BLaER1 (cell line): ENCODE results near the gene NFKB2.

ENCODE experiments used
- H3K27ac ChIP-seq: shearing (Covaris generic); formaldehyde crosslinking; 2 replicates; pipeline ENCODE4 v1.8.1; 2022
- H3K27me3 ChIP-seq: shearing (Covaris generic); formaldehyde crosslinking; 2 replicates; pipeline ENCODE4 v1.8.1; 2022
- H3K36me3 ChIP-seq: shearing (Covaris generic); formaldehyde crosslinking; 2 replicates; pipeline ENCODE4 v1.8.1; 2022
- H3K4me1 ChIP-seq: shearing (Covaris generic); formaldehyde crosslinking; 2 replicates; pipeline ENCODE4 v1.8.1; 2022
- H3K4me2 ChIP-seq: shearing (Covaris generic); formaldehyde crosslinking; 2 replicates; pipeline ENCODE4 v1.8.1; 2022
- H3K4me3 ChIP-seq: shearing (Covaris generic); formaldehyde crosslinking; 2 replicates; pipeline ENCODE4 v1.8.1; 2022
- H3K9ac ChIP-seq: shearing (Covaris generic); formaldehyde crosslinking; 2 replicates; pipeline ENCODE4 v1.8.1; 2022
- H3K9me3 ChIP-seq: shearing (Covaris generic); formaldehyde crosslinking; 2 replicates; pipeline ENCODE4 v1.8.1; 2022
- H4K20me1 ChIP-seq: shearing (Covaris generic); formaldehyde crosslinking; 2 replicates; pipeline ENCODE4 v1.8.1; 2022
- Cebpa-rat ChIP-seq: shearing (Covaris generic); IDR thresholded peaks from 2 replicates; pipeline ENCODE4 v1.8.1; 2022

The NFKB2 gene

DNA sequence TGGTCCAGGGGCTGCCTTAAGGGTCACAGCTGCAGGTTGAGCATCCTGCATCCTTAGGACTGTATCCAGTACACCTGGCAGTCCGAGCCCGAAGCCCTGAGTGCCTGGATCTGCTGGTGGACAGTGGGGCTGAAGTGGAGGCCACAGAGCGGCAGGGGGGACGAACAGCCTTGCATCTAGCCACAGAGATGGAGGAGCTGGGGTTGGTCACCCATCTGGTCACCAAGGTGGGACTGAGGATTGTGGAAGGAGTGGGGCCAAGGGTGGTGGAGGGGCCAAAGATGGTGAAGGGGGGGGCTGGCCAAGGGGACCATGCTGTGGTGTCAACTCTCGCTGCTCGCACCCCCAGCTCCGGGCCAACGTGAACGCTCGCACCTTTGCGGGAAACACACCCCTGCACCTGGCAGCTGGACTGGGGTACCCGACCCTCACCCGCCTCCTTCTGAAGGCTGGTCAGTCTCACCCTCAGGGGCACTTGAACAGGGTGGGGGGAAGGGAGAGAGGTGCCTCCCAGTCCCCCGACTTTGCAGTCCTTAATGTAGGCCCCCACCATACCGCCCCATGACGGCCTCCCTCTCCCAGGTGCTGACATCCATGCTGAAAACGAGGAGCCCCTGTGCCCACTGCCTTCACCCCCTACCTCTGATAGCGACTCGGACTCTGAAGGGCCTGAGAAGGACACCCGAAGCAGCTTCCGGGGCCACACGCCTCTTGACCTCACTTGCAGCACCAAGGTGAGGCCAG, 5.3 kb downstream of the NFKB2 start:
- Histone ChIP-seq H3K36me3 (peaks cover 38% of the 10 kb centered on the region), H4K20me1 (0 out of 2 replicates have a peak, but pooled peaks cover 10% of the 10 kb centered on the region)

DNA sequence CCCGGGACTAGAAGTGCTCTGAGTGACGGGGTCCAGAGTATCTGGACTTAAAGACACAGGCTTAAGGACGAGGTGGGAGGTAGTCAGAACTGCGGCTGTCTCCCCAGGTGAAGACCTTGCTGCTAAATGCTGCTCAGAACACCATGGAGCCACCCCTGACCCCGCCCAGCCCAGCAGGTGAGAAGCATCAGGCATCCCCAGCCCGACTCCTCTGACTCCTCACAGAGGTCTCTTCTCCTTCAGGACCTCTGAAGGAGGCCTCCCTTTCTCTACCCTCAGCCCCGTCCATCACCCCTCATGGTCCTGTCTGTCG, 5.8 kb downstream of the NFKB2 start:
- H3K4me2 ChIP-seq, result no peak overlapping the region
- peaks cover 23% of the 10 kb centered on the region for H3K4me1 ChIP-seq
- no peaks in the 10 kb centered on the region for H3K27me3 ChIP-seq
- no peak for TF ChIP-seq Cebpa-rat
- no peak overlapping the region for H3K27ac ChIP-seq
- no peak overlapping the region for H3K9ac ChIP-seq
- no peaks in the 10 kb centered on the region for H3K9me3 ChIP-seq
- no peak overlapping the region for H3K4me3 ChIP-seq
- H3K36me3 ChIP-seq, result peaks cover 38% of the 10 kb centered on the region
- H4K20me1 ChIP-seq, result 0 out of 2 replicates have a peak, but pooled peaks cover 5% of the 10 kb centered on the region

More for the DNA sequence above, 5.3 kb downstream of the NFKB2 start:
- H3K27me3 ChIP-seq, result no peaks in the 10 kb centered on the region
- no peak overlapping the region for H3K9ac ChIP-seq
- no peak overlapping the region for H3K4me2 ChIP-seq
- TF ChIP-seq Cebpa-rat, result no peak
- no peaks in the 10 kb centered on the region for H3K9me3 ChIP-seq
- H3K27ac ChIP-seq, result no peak overlapping the region
- H3K4me3 ChIP-seq, result no peak overlapping the region
- H3K4me1 ChIP-seq, result peaks cover 29% of the 10 kb centered on the region

DNA sequence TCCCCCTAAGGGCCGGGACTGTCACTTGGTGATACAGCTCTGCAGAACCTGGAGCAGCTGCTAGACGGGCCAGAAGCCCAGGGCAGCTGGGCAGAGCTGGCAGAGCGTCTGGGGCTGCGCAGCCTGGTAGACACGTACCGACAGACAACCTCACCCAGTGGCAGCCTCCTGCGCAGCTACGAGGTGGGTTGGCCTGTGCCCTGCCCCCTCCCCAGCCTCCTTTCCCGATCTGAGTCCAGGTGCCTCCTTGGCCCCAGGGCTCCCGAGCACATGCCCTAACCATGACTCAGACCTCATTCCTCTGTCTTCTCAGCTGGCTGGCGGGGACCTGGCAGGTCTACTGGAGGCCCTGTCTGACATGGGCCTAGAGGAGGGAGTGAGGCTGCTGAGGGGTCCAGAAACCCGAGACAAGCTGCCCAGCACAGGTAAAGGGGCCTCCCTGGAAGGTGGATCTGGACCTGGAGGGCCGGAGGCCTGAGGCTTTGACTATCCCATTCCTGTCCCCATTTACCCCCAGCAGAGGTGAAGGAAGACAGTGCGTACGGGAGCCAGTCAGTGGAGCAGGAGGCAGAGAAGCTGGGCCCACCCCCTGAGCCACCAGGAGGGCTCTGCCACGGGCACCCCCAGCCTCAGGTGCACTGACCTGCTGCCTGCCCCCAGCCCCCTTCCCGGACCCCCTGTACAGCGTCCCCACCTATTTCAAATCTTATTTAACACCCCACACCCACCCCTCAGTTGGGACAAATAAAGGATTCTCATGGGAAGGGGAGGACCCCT, 6.4 kb downstream of the NFKB2 start:
- H3K9me3 ChIP-seq, result no peaks in the 10 kb centered on the region
- peaks cover 17% of the 10 kb centered on the region for H3K4me1 ChIP-seq
- no peaks in the 10 kb centered on the region for H4K20me1 ChIP-seq
- no peak overlapping the region for H3K4me3 ChIP-seq
- no peak for TF ChIP-seq Cebpa-rat
- no peak overlapping the region for H3K27ac ChIP-seq
- no peak overlapping the region for H3K9ac ChIP-seq
- H3K27me3 ChIP-seq, result no peaks in the 10 kb centered on the region
- H3K36me3 ChIP-seq, result peaks cover 33% of the 10 kb centered on the region
- no peak overlapping the region for H3K4me2 ChIP-seq

DNA sequence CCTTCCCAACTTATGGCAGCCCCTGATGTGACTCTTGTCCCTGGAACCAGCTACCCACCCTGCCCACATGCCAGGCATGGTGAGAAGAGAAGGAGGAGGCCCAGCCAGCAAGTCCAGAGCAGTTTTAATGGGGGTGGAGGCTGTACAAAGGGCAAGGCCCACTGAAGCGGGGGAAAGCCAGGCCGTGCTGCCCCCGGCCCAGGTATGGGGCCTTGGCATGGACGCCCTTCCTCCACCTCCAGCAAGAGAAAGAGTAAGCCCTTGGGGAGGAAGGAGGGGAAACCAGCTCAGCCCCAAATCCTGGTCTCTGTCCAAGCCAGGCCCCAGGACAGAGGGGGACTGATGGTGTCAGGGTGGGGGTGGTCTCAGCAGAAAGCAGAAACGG, 7.0 kb downstream of the NFKB2 start:
- Histone ChIP-seq H3K4me2 (no peak overlapping the region), H3K27ac (no peak overlapping the region), H3K27me3 (peaks cover 4% of the 10 kb centered on the region), H3K4me3 (no peak overlapping the region), H3K9me3 (no peaks in the 10 kb centered on the region), H3K4me1 (peaks cover 16% of the 10 kb centered on the region), H3K36me3 (peaks cover 30% of the 10 kb centered on the region), H3K9ac (no peak overlapping the region), H4K20me1 (no peaks in the 10 kb centered on the region)
- TF ChIP-seq Cebpa-rat, result no peak

DNA sequence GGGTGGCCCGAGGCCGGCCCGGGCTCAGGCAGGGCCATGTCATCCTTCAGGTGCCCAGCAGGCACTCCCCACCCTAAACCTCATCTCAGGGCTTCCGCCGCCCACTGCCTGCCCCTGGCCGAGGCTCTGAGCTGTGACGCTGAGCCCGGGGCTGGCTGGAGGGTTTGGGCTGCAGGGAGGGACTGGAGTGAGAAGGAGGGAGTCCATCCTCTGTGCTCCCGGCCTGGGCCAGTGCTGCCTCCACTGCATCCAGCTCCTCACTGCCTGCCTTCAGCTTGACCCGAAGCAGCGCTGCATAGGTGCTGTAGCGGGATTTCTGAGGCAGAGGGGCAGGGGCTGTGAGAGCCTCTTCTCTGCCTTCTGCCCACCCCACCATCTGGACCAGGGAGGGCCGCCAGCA, 7.6 kb downstream of the NFKB2 start:
- Histone ChIP-seq H3K27me3 (peaks cover 10% of the 10 kb centered on the region), H3K36me3 (peaks cover 24% of the 10 kb centered on the region), H3K27ac (no peak overlapping the region), H3K9ac (no peak overlapping the region), H3K9me3 (no peaks in the 10 kb centered on the region), H3K4me1 (peaks cover 16% of the 10 kb centered on the region), H4K20me1 (no peaks in the 10 kb centered on the region), H3K4me2 (no peak overlapping the region), H3K4me3 (no peak overlapping the region)
- TF ChIP-seq Cebpa-rat, result no peak

DNA sequence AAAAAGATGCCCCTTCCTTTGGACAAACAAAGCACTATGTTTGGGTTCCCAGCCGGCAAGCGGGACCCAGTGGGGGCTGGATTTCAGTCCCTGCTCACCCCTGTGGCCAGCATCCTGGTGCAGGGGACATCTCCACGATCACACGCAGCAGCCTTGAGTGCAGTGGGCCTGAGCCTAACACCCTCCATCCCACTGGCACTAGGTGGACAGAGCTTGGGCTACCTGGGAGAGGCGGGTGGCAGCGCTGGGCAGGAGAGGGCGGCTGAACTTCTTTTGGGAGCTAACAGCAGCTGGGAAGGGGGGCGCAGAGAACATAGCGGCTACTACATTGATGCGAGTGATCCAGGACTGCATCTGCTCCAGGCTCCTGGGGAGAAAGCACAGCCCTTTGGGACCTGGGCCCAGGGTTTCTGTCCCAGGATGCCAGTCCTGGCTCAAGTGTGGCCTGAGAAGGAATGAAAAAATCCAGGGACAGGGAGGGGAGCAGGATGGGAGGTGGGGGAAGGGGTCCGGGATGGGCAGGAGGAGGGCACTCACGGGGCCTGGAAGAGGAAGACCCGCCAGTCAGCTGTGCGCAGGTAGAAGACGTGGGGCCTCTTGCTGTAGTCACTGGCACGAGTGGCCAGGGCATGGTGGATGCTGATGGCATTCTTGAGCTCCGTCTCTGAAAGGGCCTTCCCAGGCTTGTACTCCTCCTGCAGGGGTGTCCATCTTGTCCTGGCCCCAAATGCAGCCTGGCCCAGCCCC, 9.0 kb downstream of the NFKB2 start:
- H3K4me1 ChIP-seq, result peaks cover 7% of the 10 kb centered on the region
- no peak overlapping the region for H3K27ac ChIP-seq
- peaks cover 18% of the 10 kb centered on the region; the same call in 1 of the 2 replicates for H3K36me3 ChIP-seq
- H3K4me2 ChIP-seq, result no peak overlapping the region
- no peak overlapping the region for H3K4me3 ChIP-seq
- H3K9ac ChIP-seq, result no peak overlapping the region
- peaks cover 24% of the 10 kb centered on the region for H3K27me3 ChIP-seq
- no peak for TF ChIP-seq Cebpa-rat
- no peaks in the 10 kb centered on the region for H3K9me3 ChIP-seq
- H4K20me1 ChIP-seq, result no peaks in the 10 kb centered on the region

DNA sequence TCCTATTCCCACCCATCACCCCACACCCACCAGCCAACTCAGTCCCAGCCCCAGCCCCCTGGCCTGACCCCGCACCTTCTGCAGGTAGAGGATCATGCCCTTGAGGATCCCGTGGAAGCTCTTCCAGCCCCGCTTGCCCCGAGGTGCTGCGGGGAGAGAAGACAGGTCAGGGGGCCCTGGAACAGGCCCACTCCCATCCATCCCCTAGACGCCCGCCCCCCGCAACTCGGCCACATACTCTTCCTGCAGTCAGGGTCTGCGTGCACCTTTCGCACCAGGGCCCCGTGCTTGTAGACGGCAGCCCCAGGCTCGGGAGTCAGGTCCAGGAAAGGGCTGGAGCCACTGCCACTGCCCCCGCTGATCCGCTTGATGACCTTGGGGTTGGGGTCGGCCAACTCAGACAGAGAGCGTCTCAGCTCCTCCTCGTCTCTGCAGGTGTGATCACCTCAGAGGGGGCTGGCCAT, 9.6 kb downstream of the NFKB2 start:
- no peak overlapping the region for H3K4me3 ChIP-seq
- H3K36me3 ChIP-seq, result peaks cover 18% of the 10 kb centered on the region; the same call in 1 of the 2 replicates
- peaks cover 1% of the 10 kb centered on the region; the same call in 1 of the 2 replicates for H3K4me1 ChIP-seq
- no peak for TF ChIP-seq Cebpa-rat
- H3K27ac ChIP-seq, result no peak overlapping the region
- H3K9ac ChIP-seq, result no peak overlapping the region
- H3K27me3 ChIP-seq, result peaks cover 30% of the 10 kb centered on the region
- no peaks in the 10 kb centered on the region for H3K9me3 ChIP-seq
- H4K20me1 ChIP-seq, result peaks cover 4% of the 10 kb centered on the region; the same call in 1 of the 2 replicates
- no peak overlapping the region for H3K4me2 ChIP-seq

DNA sequence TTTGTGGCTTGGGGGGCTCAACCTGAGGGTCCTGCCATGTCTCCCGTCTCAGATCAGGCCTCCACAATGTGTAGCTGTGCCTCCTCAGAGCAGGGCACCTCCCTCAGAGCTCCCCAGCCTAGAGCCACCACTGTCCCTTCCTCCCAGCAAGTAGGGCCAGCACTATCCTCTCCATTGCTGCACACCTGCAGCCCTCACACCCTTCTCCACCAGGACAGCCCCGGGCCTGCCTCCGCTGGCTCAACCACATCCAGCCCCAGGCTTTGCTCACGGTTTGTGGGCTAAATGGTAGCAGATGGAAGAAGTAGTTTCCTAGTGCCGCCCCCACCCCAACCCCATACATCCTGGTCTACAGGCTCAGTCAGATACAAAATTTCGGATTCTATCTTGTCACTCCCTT, 10.1 kb downstream of the NFKB2 start:
- no peaks in the 10 kb centered on the region for H3K4me1 ChIP-seq
- peaks cover 13% of the 10 kb centered on the region; the same call in 1 of the 2 replicates for H3K36me3 ChIP-seq
- H3K4me3 ChIP-seq, result no peak overlapping the region
- H3K27ac ChIP-seq, result no peak overlapping the region
- H3K9ac ChIP-seq, result no peak overlapping the region
- H3K4me2 ChIP-seq, result no peak overlapping the region
- H3K27me3 ChIP-seq, result peaks cover 35% of the 10 kb centered on the region
- peaks cover 9% of the 10 kb centered on the region; the same call in 1 of the 2 replicates for H4K20me1 ChIP-seq
- no peaks in the 10 kb centered on the region for H3K9me3 ChIP-seq
- no peak for TF ChIP-seq Cebpa-rat

DNA sequence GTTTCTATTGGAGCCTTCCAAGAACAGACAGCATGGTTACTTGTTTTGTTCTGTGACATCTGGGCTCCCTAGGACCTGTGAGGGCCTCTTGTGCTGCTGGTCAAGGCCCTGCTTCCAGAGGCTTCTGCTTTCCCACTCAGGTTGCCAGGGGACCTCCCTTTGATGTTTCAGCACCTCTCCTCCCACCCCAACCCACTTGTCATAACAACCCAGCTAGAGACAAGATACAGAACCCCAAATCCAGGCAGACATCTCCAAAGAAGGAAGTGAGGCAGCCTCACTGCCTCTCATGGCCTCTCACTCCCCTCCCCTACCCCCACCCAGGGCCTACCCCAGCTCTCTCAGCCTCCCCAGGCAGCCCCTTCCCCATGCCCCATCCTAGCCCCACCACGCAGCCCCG, 11.3 kb downstream of the NFKB2 start:
- Histone ChIP-seq H3K36me3 (peaks cover 3% of the 10 kb centered on the region; the same call in 1 of the 2 replicates), H3K4me1 (no peaks in the 10 kb centered on the region), H4K20me1 (peaks cover 15% of the 10 kb centered on the region; the same call in 1 of the 2 replicates), H3K27ac (no peak overlapping the region), H3K4me3 (no peak overlapping the region), H3K4me2 (no peak overlapping the region), H3K9ac (no peak overlapping the region), H3K9me3 (no peaks in the 10 kb centered on the region), H3K27me3 (peaks cover 47% of the 10 kb centered on the region)
- TF ChIP-seq Cebpa-rat, result no peak
